Peyer's patch (tissue), 4 donors: ENCODE data around the gene PTGS1.

Experiments used
- CTCF ChIP-seq, 6 experiments: fragments of 450-650 bp in 4 of 6; fragments of 200-600 bp in 2 of 6; sonication (generic) in 1 of 6; IDR thresholded peaks; one replicate each; pipeline ENCODE4 v1.5.1; 2017 to 2019; ENCODE audit warnings: antibody characterized with exemption in 6 of 6, mild to moderate bottlenecking in 3 of 6, moderate library complexity in 1 of 6
- POLR2A ChIP-seq, 2 donors: fragments of 450-650 bp; IDR thresholded peaks; one replicate each; pipeline ENCODE4 v1.5.1; 2017; ENCODE audit warnings: antibody characterized with exemption in 2 of 2, mild to moderate bottlenecking in 2 of 2, moderate library complexity in 2 of 2

GRCh38 chr9:122332083-122332482 lies 38.7 kb upstream of the PTGS1 start:
- no peak for TF ChIP-seq CTCF (IDR thresholded peaks at IDR 0.05)
- no peak for TF ChIP-seq POLR2A (IDR thresholded peaks at IDR 0.05)
